T-cell (primary cell): ENCODE data around the gene UAP1L1. TPM values are rescaled to one million over a fixed set of nuclear protein-coding genes. Genes with fewer than 3 reads are reported as not detected.

Experiments used
- ATAC-seq, 4 experiments: fragments of 200-7000 bp in 3 of 4; fragments of 150-1000 bp in 1 of 4; cut with Tn5 transposase; replicated peaks in 1 of 4; 1 replicate in 3 of 4; 2 replicates in 1 of 4; pipeline ENCODE4 v1.10.0; 2021; ENCODE audit warnings: moderate library complexity in 3 of 4, mild to moderate bottlenecking in 2 of 4, moderate number of reproducible peaks in 1 of 4
- CTCF ChIA-PET, 2 donors: fragments of 300-600 bp; sonication (Branson Sonifier 250); formaldehyde crosslinking; loops; one replicate each; lab custom pipeline; 2022; ENCODE audit warnings: antibody characterized with exemption in 2 of 2; lab: Charles Lee
- POLR2A ChIA-PET, 2 donors: fragments of 300-600 bp; sonication (Branson Sonifier 250); formaldehyde crosslinking; loops; one replicate each; lab custom pipeline; 2022; ENCODE audit warnings: antibody characterized with exemption in 2 of 2; lab: Charles Lee
- DNase-seq, 35 experiments: peaks; one replicate each; pipeline versions ENCODE4 v3.0.0 to v3.0.0-alpha.2; 2013 to 2023
- H3K27ac ChIP-seq: one replicate; pipeline ENCODE4 v1.5.1; 2013; ENCODE audit warnings: low read length
- H3K27me3 ChIP-seq, 2 experiments: replicated peaks in 1 of 2; 1 replicate in 1 of 2; 2 replicates in 1 of 2; pipeline versions ENCODE4 v1.6.1 to v1.7.0; 2013; ENCODE audit warnings: low read length in 1 of 2, mixed read lengths in 1 of 2; ENCODE audit not compliant: control insufficient read depth in 2 of 2, insufficient read depth in 2 of 2; ENCODE audit errors: extremely low read depth in 1 of 2
- H3K36me3 ChIP-seq, 2 donors: 1 replicate in 1 of 2; 2 replicates in 1 of 2; pipeline versions ENCODE4 v1.6.1 to v1.7.0; 2013; ENCODE audit warnings: low read length in 1 of 2; ENCODE audit not compliant: control insufficient read depth in 2 of 2, insufficient read depth in 1 of 2; ENCODE audit errors: extremely low read depth in 1 of 2
- H3K4me1 ChIP-seq, 2 experiments: 1 replicate in 1 of 2; 2 replicates in 1 of 2; pipeline versions ENCODE4 v1.6.1 to v1.7.0; 2013; ENCODE audit warnings: low read length in 2 of 2, mixed read lengths in 1 of 2; ENCODE audit not compliant: insufficient read depth in 2 of 2, control insufficient read depth in 1 of 2; ENCODE audit errors: extremely low read depth in 1 of 2
- H3K4me3 ChIP-seq, 2 donors: 1 replicate in 1 of 2; 2 replicates in 1 of 2; pipeline versions ENCODE4 v1.5.1 to v1.7.0; 2013; ENCODE audit warnings: mild to moderate bottlenecking in 2 of 2, low read length in 1 of 2, moderate library complexity in 1 of 2; ENCODE audit not compliant: control insufficient read depth in 1 of 2; ENCODE audit errors: extremely low read depth in 1 of 2
- H3K9me3 ChIP-seq: 2 replicates; pipeline ENCODE4 v1.7.0; 2013
- H3K27ac Mint-ChIP-seq, 2 donors: one replicate each; pipeline ENCODE4 v1.8.0; 2020 to 2021; ENCODE audit warnings: mild to moderate bottlenecking in 2 of 2, mixed read lengths in 2 of 2
- H3K27me3 Mint-ChIP-seq, 2 donors: one replicate each; pipeline ENCODE4 v1.8.0; 2021 to 2022; ENCODE audit warnings: mixed read lengths in 2 of 2
- H3K36me3 Mint-ChIP-seq: one replicate; pipeline ENCODE4 v1.8.0; 2021; ENCODE audit warnings: mixed read lengths
- H3K4me1 Mint-ChIP-seq, 3 donors: one replicate each; pipeline ENCODE4 v1.8.0; 2020 to 2022; ENCODE audit warnings: mixed read lengths in 3 of 3, mild to moderate bottlenecking in 1 of 3
- H3K4me3 Mint-ChIP-seq, 3 donors: one replicate each; pipeline ENCODE4 v1.8.0; 2020 to 2022; ENCODE audit warnings: mild to moderate bottlenecking in 3 of 3, mixed read lengths in 3 of 3, moderate library complexity in 3 of 3
- H3K9me3 Mint-ChIP-seq, 3 donors: one replicate each; pipeline ENCODE4 v1.8.0; 2020 to 2022; ENCODE audit warnings: mixed read lengths in 3 of 3
- WGBS: methylation state at CpG from one replicate; pipeline ENCODE4 v1.1.5; 2013; ENCODE audit warnings: missing lambda C conversion rate; ENCODE audit not compliant: insufficient coverage; 5-methylcytosine and 5-hydroxymethylcytosine counted together
- total RNA-seq, 35 experiments: library from RNA in 6 of 35; stranded (reverse) in 6 of 35; fragments of 120-200 nt in 1 of 35; gene quantifications; one replicate each; pipeline versions ENCODE4 v1.2.1 to v1.2.4 and lab custom pipeline; 2013 to 2026

The UAP1L1 gene
- total RNA-seq, 5 donors from 2014 or later (not counting 1 experiment from before 2014, with no cell fraction given): 11.3 to 32.8 (median 19.3) TPM

GRCh38 chr9:137086531-137087408 lies 9.5 kb downstream of the UAP1L1 start, which contains the start of gene MAN1B1:
Gene MAN1B1, plus strand, starts transcription at chr9:137086985. Its CDS starts 15 bp downstream, at chr9:137087000.
- peak; percentile 93 to 100 (median 99) for DNase-seq
- under 1% methylated on average over 99 of the region's 101 CpGs for WGBS
- POLR2A ChIA-PET: interaction anchor here (0.6 to 1.5 kb wide), 10 partner anchors 9 to 287 kb away, joined by 3 to 12 read pairs (median 4); partner anchors contain the start of genes SAPCD2 (in 1 of the 2), TPRN (in 1 of the 2) and TUBB4B (in 1 of the 2)

GRCh38 chr9:137087409-137087925 lies 10.2 kb downstream of the UAP1L1 start:
- CTCF ChIA-PET: interaction anchor here in 1 of 2 donors (1.0 to 1.8 kb wide), 5 partner anchors 9 to 149 kb away, joined by 3 to 42 read pairs (median 4); partner anchors contain the start of gene SAPCD2
- H3K4me1 Mint-ChIP-seq: peaks cover 28 to 42% (median 32%) of the 10 kb centered on the region in 3 donors
- peaks cover 7 to 34% of the 10 kb centered on the region in 2 donors for H3K36me3 ChIP-seq
- H3K27ac Mint-ChIP-seq: peak overlapping the region; percentile 85 to 92
- no peaks in the 10 kb centered on the region for H3K9me3 ChIP-seq
- H3K27me3 ChIP-seq: peaks cover 0 to 3% of the 10 kb centered on the region in 2 experiments
- ATAC-seq: peak in 2 of 4 experiments; percentile 1 to 2
- peak overlapping the region; percentile 26 to 67 for H3K4me3 ChIP-seq
- H3K4me3 Mint-ChIP-seq: peak overlapping the region; percentile 79 to 89 (median 82)
- WGBS: 18% methylated on average over 17 of the region's 22 CpGs
- H3K4me1 ChIP-seq: peaks cover 13 to 31% of the 10 kb centered on the region in 2 experiments
- DNase-seq: peak in 2 of 35 experiments; percentile 19 to 29
- POLR2A ChIA-PET: interaction anchor here in 1 of 2 donors (0.6 to 1.5 kb wide), 6 partner anchors 8 to 287 kb away, joined by 3 to 12 read pairs (median 6); partner anchors contain the start of genes TPRN and TUBB4B
- peaks cover 12% of the 10 kb centered on the region for H3K36me3 Mint-ChIP-seq
- H3K27me3 Mint-ChIP-seq: no peaks in the 10 kb centered on the region
- H3K9me3 Mint-ChIP-seq: no peaks in the 10 kb centered on the region
- peak overlapping the region; percentile 78 for H3K27ac ChIP-seq

More at GRCh38 chr9:137086531-137087408, 9.5 kb downstream of the UAP1L1 start, which contains the start of gene MAN1B1:
- CTCF ChIA-PET: interaction anchor here (0.6 to 1.8 kb wide), 12 partner anchors 9 to 185 kb away, joined by 3 to 42 read pairs (median 3); partner anchors contain the start of genes ABCA2 (in 1 of the 2), SAPCD2 (in 1 of the 2) and TUBB4B (in 1 of the 2)
- Histone ChIP-seq H3K36me3 (peaks cover 7 to 27% of the 10 kb centered on the region in 2 donors), H3K27ac (peak within 1 kb of the TSS; percentile 78), H3K4me1 (peaks cover 13 to 31% of the 10 kb centered on the region in 2 experiments), H3K4me3 (peak within 1 kb of the TSS; percentile 67 to 75), H3K9me3 (no peaks in the 10 kb centered on the region), H3K27me3 (peaks cover 0 to 3% of the 10 kb centered on the region in 2 experiments)
- peak within 1 kb of the TSS; percentile 79 to 93 (median 89) for H3K4me3 Mint-ChIP-seq
- peak; percentile 85 to 90 (median 86) for ATAC-seq
- no peaks in the 10 kb centered on the region for H3K9me3 Mint-ChIP-seq
- H3K27ac Mint-ChIP-seq: peak within 1 kb of the TSS; percentile 88 to 94
- H3K36me3 Mint-ChIP-seq: peaks cover 12% of the 10 kb centered on the region
- H3K27me3 Mint-ChIP-seq: no peaks in the 10 kb centered on the region
- H3K4me1 Mint-ChIP-seq: peaks cover 28 to 40% (median 32%) of the 10 kb centered on the region in 3 donors

- Mint-ChIP-seq H3K4me1 (peaks cover 28 to 43% (median 32%) of the 10 kb centered on the region in 3 donors), H3K27ac (peak overlapping the region; percentile 85 to 92), H3K9me3 (no peaks in the 10 kb centered on the region), H3K36me3 (peaks cover 18% of the 10 kb centered on the region), H3K27me3 (no peaks in the 10 kb centered on the region), H3K4me3 (peak overlapping the region; percentile 79 to 89 (median 82))
- Histone ChIP-seq H3K4me3 (no peak overlapping the region), H3K9me3 (no peaks in the 10 kb centered on the region), H3K27ac (no peak overlapping the region), H3K4me1 (peaks cover 13 to 31% of the 10 kb centered on the region in 2 experiments), H3K27me3 (peaks cover 0 to 3% of the 10 kb centered on the region in 2 experiments), H3K36me3 (peaks cover 7 to 39% of the 10 kb centered on the region in 2 donors)
- ATAC-seq (no peak), DNase-seq (no peak)
- WGBS: no CpG with 5 or more reads among the region's 5 CpGs
- ChIA-PET CTCF (interaction anchor here in 1 of 2 donors (0.6 to 0.7 kb wide), 2 partner anchors 46 to 214 kb away, joined by 3 to 4 read pairs; partner anchors contain the start of gene NRARP), POLR2A (no interaction called here)
Measured at GRCh38 chr9:137088121-137088520, 10.8 kb downstream of the UAP1L1 start.

- Histone ChIP-seq H3K36me3 (peaks cover 7 to 39% of the 10 kb centered on the region in 2 donors), H3K27ac (no peak overlapping the region), H3K9me3 (no peaks in the 10 kb centered on the region), H3K4me3 (no peak overlapping the region), H3K4me1 (peaks cover 13 to 31% of the 10 kb centered on the region in 2 experiments), H3K27me3 (peaks cover 0 to 3% of the 10 kb centered on the region in 2 experiments)
- no peak overlapping the region for H3K27ac Mint-ChIP-seq
- WGBS: 95% methylated on average over 11 of the region's 11 CpGs
- POLR2A ChIA-PET: no interaction called here
- H3K27me3 Mint-ChIP-seq: no peaks in the 10 kb centered on the region
- ATAC-seq: no peak
- CTCF ChIA-PET: no interaction called here
- H3K9me3 Mint-ChIP-seq: no peaks in the 10 kb centered on the region
- peaks cover 28 to 43% (median 32%) of the 10 kb centered on the region in 3 donors for H3K4me1 Mint-ChIP-seq
- no peak for DNase-seq
- H3K36me3 Mint-ChIP-seq: peaks cover 20% of the 10 kb centered on the region
- H3K4me3 Mint-ChIP-seq: peak overlapping the region in 1 of 3 donors; percentile 17
Measured at GRCh38 chr9:137089232-137089947, 12.1 kb downstream of the UAP1L1 start.

GRCh38 chr9:137095664-137096517 lies 18.6 kb downstream of the UAP1L1 start:
- peak overlapping the region; percentile 79 to 84 (median 81) for H3K4me3 Mint-ChIP-seq
- H3K27me3 Mint-ChIP-seq: no peaks in the 10 kb centered on the region
- DNase-seq: peak; percentile 67 to 94 (median 88)
- no peaks in the 10 kb centered on the region for H3K9me3 ChIP-seq
- ChIA-PET POLR2A (interaction anchor here (0.6 to 1.3 kb wide), 6 partner anchors 9 to 145 kb away, joined by 3 to 12 read pairs (median 4); partner anchors contain the start of genes MAN1B1 (in 2 of the 2) and TUBB4B (in 1 of the 2)), CTCF (interaction anchor here (0.5 to 1.7 kb wide), 18 partner anchors 9 to 462 kb away, joined by 3 to 42 read pairs (median 4); partner anchors contain the start of genes AJM1 (in 1 of the 2), CLIC3 (in 1 of the 2), CYSRT1 (in 1 of the 2) and DPP7 (in 1 of the 2))
- 31% methylated on average over 26 of the region's 30 CpGs for WGBS
- H3K4me1 ChIP-seq: peaks cover 6 to 28% of the 10 kb centered on the region in 2 experiments
- peaks cover 24% of the 10 kb centered on the region for H3K36me3 Mint-ChIP-seq
- H3K27ac Mint-ChIP-seq: peak overlapping the region; percentile 94 to 96
- peak; percentile 98 to 99 (median 98) for ATAC-seq
- peaks cover 16 to 59% of the 10 kb centered on the region in 2 donors for H3K36me3 ChIP-seq
- H3K4me3 ChIP-seq: peak overlapping the region; percentile 39 to 55
- peaks cover 16 to 27% (median 17%) of the 10 kb centered on the region in 3 donors for H3K4me1 Mint-ChIP-seq
- H3K9me3 Mint-ChIP-seq: no peaks in the 10 kb centered on the region
- H3K27ac ChIP-seq: peak overlapping the region; percentile 86
- H3K27me3 ChIP-seq: no peaks in the 10 kb centered on the region
